DOHH2 (cell line): Measurements from ENCODE around the gene MTMR10.

ENCODE experiments used
- CTCF ChIP-seq: fragments of 200-600 bp; sonication (generic); IDR thresholded peaks from one replicate; pipeline ENCODE4 v1.5.1; 2014; ENCODE audit warnings: antibody characterized with exemption, mild to moderate bottlenecking, low read depth, low read length; ENCODE audit not compliant: poor library complexity, severe bottlenecking
- EZH2phosphoT487 ChIP-seq: fragments of 200-600 bp; sonication (generic); IDR thresholded peaks from 2 replicates; pipeline ENCODE4 v1.6.1; 2017; ENCODE audit warnings: borderline replicate concordance, mild to moderate bottlenecking, antibody characterized with exemption, low read length, moderate library complexity, mixed read lengths

GRCh38 chr15:31021067-31021665, 29.7 kb upstream of the MTMR10 start:
- TF ChIP-seq CTCF (no peak), EZH2phosphoT487 (no peak)
